Panc1 (cell line): ENCODE measurements around the gene VAT1. TPM values are rescaled to one million over a fixed set of nuclear protein-coding genes. Genes with fewer than 3 reads are reported as not detected.

Source experiments
- ATAC-seq: fragments of 200-7000 bp; cut with Tn5 transposase; 2 replicates; pipeline ENCODE4 v1.9.1; 2020; ENCODE audit warnings: mild to moderate bottlenecking, moderate library complexity
- BruUV-seq: library from RNA; stranded (reverse); fragments of 400-500 nt; replicated peaks from 2 replicates; lab custom pipeline; 2021; lab: Mats Ljungman, UMichigan
- CTCF ChIA-PET: fragments of 300-600 bp; sonication (Branson Sonifier 250); formaldehyde crosslinking; loops from one replicate; lab custom pipeline; 2022; ENCODE audit warnings: antibody characterized with exemption; lab: Charles Lee
- POLR2A ChIA-PET: fragments of 300-600 bp; sonication (Branson Sonifier 250); formaldehyde crosslinking; loops from one replicate; lab custom pipeline; 2022; ENCODE audit warnings: antibody characterized with exemption; lab: Charles Lee
- DNase-seq: peaks from one replicate; pipeline ENCODE4 v3.0.0-alpha.2; 2010; ENCODE audit warnings: low read depth, low spot score
- H3K27ac ChIP-seq: 2 replicates; pipeline ENCODE4 v1.5.1; 2011; ENCODE audit warnings: mild to moderate bottlenecking, low read length, inconsistent platforms
- H3K27me3 ChIP-seq: fragments of 200-500 bp; sonication (Bioruptor generic); 2 replicates; pipeline ENCODE4 v1.6.0; 2014; ENCODE audit warnings: low read length, inconsistent platforms; ENCODE audit not compliant: control insufficient read depth, insufficient read depth
- H3K36me3 ChIP-seq: fragments of 200-500 bp; sonication (Bioruptor generic); 2 replicates; pipeline ENCODE4 v1.5.1; 2014; ENCODE audit warnings: inconsistent platforms, mild to moderate bottlenecking, low read length, moderate library complexity; ENCODE audit not compliant: control insufficient read depth, insufficient read depth
- H3K4me1 ChIP-seq: 2 replicates; pipeline ENCODE4 v1.5.1; 2011; ENCODE audit warnings: inconsistent platforms, mild to moderate bottlenecking, low read length, moderate library complexity; ENCODE audit not compliant: control insufficient read depth, insufficient read depth
- H3K4me3 ChIP-seq, 2 experiments: 2 replicates each; pipeline ENCODE4 v1.5.1; 2011 to 2012; ENCODE audit warnings: low read depth in 2 of 2, low read length in 2 of 2, mild to moderate bottlenecking in 2 of 2, inconsistent platforms in 1 of 2, moderate library complexity in 1 of 2
- H3K9me3 ChIP-seq: fragments of 200-500 bp; sonication (Bioruptor generic); 2 replicates; pipeline ENCODE4 v1.5.1; 2014; ENCODE audit warnings: low read depth, mild to moderate bottlenecking, inconsistent platforms, low read length, moderate library complexity; ENCODE audit not compliant: control insufficient read depth, insufficient read depth
- CTCF ChIP-seq: fragments of 450-650 bp; IDR thresholded peaks from 2 replicates; pipeline ENCODE4 v1.5.1; 2017; ENCODE audit warnings: mild to moderate bottlenecking
- POLR2AphosphoS5 ChIP-seq: IDR thresholded peaks from 2 replicates; pipeline ENCODE4 v1.6.1; 2012; ENCODE audit warnings: mild to moderate bottlenecking, low read depth, low read length, moderate library complexity
- REST ChIP-seq, 2 experiments: IDR thresholded peaks; 2 replicates each; pipeline ENCODE4 v1.6.1; 2011 to 2012; ENCODE audit warnings: low read depth in 2 of 2, control low read depth in 1 of 2, low read length in 1 of 2, mild to moderate bottlenecking in 1 of 2, moderate library complexity in 1 of 2; ENCODE audit not compliant: insufficient read depth in 1 of 2
- SIN3A ChIP-seq: IDR thresholded peaks from 2 replicates; pipeline ENCODE4 v1.6.1; 2012; ENCODE audit warnings: low read depth, mild to moderate bottlenecking, low read length, moderate library complexity, borderline replicate concordance; ENCODE audit not compliant: insufficient read depth
- TCF7L2 ChIP-seq: IDR thresholded peaks from 2 replicates; pipeline ENCODE4 v1.6.1; 2011; ENCODE audit warnings: mild to moderate bottlenecking, low read depth, low read length, inconsistent platforms
- in situ Hi-C: cut with HindIII; loops from 2 replicates; pipeline ENCODE4 v1.10.0; 2016; ENCODE audit warnings: low sequenced_read_pairs, low pct_unique_long_range_greater_than_20kb
- intact Hi-C: fragments of 100-400 bp; cut with micrococcal nuclease; formaldehyde crosslinking; loops from one replicate; pipeline ENCODE4 v1.10.0; 2022; ENCODE audit not compliant: unreplicated experiment
- total RNA-seq: library from RNA; stranded (reverse); gene quantifications from one replicate; pipeline ENCODE4 v1.2.1, GENCODE V29; 2021; ENCODE audit not compliant: unreplicated experiment

Gene VAT1
- total RNA-seq, 1 experiment from 2014 or later: 169 TPM

GRCh38 chr17:43043307-43043706, 21.1 kb upstream of the VAT1 start:
- ChIA-PET CTCF (no interaction called here), POLR2A (no interaction called here)
- Histone ChIP-seq H3K9me3 (no peaks in the 10 kb centered on the region), H3K27me3 (no peaks in the 10 kb centered on the region), H3K4me3 (no peak overlapping the region), H3K36me3 (no peaks in the 10 kb centered on the region), H3K4me1 (no peaks in the 10 kb centered on the region), H3K27ac (no peak overlapping the region)
- TF ChIP-seq SIN3A (no peak), REST (IDR thresholded peaks at IDR 0.05; ENCODE audit: insufficient read depth in 1 of 2, low read depth in 2 of 2, low read length in 1 of 2) (no peak), POLR2AphosphoS5 (no peak), CTCF (no peak), TCF7L2 (no peak)
- intact Hi-C loops (no loop called here), in situ Hi-C loops (no loop called here)
- BruUV-seq: no TSS peak
- DNase-seq (no peak), ATAC-seq (no peak)

GRCh38 chr17:43042025-43042628, 19.9 kb upstream of the VAT1 start:
- H3K4me1 ChIP-seq: no peaks in the 10 kb centered on the region
- no peak overlapping the region for H3K4me3 ChIP-seq
- ATAC-seq (no peak), DNase-seq (no peak)
- intact Hi-C loops (no loop called here), in situ Hi-C loops (no loop called here)
- no TSS peak for BruUV-seq
- H3K36me3 ChIP-seq: no peaks in the 10 kb centered on the region
- CTCF ChIA-PET: no interaction called here
- TF ChIP-seq REST (IDR thresholded peaks at IDR 0.05; ENCODE audit: insufficient read depth in 1 of 2, low read depth in 2 of 2, low read length in 1 of 2): no peak
- no peak for TF ChIP-seq CTCF
- TF ChIP-seq POLR2AphosphoS5: no peak
- no peak for TF ChIP-seq TCF7L2
- no peak for TF ChIP-seq SIN3A
- no peaks in the 10 kb centered on the region for H3K9me3 ChIP-seq
- no peaks in the 10 kb centered on the region for H3K27me3 ChIP-seq
- POLR2A ChIA-PET: interaction anchor here (0.6 kb wide), 1 partner anchor 9 kb away, joined by 5 read pairs; no protein-coding TSS in a partner anchor
- H3K27ac ChIP-seq: no peak overlapping the region
